Activated gamma-delta T cell treated with anti-CD3 and anti-CD28 coated beads, Interleukin-2, amount 50 U/mL, for 16 hours (primary cell): Measurements from ENCODE around the gene ASIC4.

Source experiments
- DNase-seq: peaks from one replicate; pipeline ENCODE4 v3.0.0-alpha.2; 2020; ENCODE audit warnings: low read depth

ASIC4 gene

GRCh38 chr2:219536425-219536824 is 22.1 kb downstream of the ASIC4 start:
- no peak for DNase-seq

GRCh38 chr2:219536967-219537366 is 22.7 kb downstream of the ASIC4 start:
- no peak for DNase-seq

DNA sequence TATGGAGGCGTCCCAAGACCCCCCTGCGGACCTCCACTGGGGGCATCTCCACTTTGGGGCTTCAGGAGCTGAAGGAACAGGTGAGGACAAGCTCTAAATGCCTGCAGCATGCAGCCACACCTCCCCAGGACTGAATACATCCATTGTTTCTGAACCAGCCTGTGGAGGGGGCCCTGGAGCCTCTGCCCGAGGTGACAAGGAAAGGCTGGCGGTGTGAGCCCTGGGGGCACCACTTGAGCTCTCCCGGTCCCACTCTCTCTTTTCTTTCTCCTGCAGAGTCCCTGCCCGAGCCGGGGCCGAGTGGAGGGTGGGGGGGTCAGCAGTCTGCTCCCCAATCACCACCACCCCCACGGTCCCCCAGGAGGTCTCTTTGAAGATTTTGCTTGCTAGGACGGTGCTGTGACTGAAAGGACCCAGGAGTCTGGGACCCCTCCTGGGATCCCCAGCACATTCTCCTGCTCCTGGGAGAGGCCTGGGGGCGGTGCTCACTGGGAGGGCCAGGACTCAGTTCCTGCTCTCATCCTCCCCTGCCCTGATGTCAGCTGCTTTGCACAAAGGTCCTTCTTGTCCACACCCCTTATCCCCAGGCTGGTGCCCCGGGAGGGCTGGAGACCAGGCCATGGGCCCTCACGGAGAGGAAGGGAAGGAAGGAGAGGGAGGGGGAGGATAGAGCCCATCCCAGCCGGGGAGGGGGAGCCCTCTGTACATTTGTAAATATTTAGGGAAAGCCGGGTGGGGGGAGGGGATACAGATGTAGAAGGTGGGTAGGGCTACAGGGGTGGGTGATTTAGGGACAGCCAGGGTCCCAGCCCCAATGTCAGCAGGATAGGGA is 23.6 kb downstream of the ASIC4 start:
- no peak for DNase-seq

- no peak for DNase-seq
Measured at GRCh38 chr2:219538504-219538951, 24.2 kb downstream of the ASIC4 start.

DNA sequence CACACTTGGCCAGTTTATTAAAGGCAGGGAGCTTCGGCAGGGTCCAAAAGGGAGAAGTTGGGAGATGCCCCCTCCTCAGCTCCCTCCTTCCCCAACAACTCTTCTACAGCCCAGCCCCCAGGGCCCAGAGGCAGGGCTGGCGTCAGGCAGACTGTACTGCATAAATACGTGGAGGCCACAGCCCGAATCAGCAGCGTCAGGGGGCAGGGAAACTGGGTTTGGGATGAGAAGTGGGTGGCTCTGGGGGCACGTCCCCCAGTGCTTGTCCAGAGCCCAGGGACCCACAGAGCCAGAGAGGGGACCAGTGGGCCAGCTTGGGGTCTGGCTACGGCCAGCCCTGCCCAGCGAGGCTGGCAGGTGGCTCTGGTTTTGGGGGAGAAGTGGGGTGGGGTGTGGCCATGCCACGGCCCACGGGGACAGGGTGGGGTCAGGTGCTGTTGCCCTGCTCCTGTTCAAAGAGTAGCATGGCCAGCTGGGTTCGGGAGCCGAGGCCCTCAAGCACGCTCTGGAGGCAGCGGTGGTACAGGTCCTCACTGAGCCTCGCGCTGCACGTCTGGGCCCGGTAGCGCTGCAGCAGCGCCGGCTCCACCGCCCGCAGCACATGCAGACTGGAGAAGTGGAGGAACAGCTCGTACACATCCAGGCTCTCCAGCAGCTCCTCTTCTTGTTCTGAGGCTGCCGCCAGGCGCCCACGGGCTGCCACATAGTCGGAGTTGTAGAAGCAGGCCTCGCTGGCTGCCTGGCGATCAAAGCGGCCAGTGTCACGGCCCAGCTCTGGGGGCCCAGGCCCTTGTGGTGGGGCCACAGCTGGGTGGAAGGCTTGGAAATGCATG is 24.9 kb downstream of the ASIC4 start:
- DNase-seq, result no peak

DNA sequence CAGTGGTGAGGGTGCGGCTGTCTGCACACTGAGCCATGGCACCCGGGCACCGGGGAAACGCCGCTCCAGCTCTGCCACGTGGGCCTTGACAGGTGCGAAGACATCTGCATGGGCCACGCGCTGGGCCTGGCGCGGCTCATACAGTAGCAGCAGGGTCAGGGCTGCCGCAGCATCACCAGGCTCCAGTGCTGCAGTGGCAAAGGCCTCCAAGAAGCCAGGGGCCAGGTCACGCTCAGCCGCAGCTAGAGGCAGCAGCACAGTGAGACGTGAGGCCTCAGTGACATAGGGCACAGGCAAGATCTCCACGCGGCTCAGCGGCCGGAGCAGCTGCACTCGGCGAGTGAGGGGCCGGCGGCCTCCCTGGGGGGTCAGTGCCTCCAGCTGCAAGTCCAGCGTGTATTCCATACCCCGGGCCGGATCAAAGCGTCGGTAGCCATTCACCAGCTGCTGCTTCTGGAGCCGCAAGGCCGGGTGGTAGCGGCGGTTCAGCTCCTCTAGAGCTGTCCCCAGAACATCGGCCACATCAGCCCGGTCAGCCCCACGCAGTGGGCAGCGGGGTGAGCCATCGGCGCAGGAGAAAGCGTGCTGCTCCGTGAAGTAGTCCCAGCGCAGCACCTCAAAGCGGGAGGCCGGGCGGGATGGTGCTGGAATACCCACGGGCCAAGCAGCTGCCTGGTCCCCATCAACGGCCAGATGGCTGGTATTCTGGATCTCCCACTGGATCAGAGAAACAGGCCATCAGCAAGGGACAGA is 25.8 kb downstream of the ASIC4 start:
- no peak for DNase-seq

DNA sequence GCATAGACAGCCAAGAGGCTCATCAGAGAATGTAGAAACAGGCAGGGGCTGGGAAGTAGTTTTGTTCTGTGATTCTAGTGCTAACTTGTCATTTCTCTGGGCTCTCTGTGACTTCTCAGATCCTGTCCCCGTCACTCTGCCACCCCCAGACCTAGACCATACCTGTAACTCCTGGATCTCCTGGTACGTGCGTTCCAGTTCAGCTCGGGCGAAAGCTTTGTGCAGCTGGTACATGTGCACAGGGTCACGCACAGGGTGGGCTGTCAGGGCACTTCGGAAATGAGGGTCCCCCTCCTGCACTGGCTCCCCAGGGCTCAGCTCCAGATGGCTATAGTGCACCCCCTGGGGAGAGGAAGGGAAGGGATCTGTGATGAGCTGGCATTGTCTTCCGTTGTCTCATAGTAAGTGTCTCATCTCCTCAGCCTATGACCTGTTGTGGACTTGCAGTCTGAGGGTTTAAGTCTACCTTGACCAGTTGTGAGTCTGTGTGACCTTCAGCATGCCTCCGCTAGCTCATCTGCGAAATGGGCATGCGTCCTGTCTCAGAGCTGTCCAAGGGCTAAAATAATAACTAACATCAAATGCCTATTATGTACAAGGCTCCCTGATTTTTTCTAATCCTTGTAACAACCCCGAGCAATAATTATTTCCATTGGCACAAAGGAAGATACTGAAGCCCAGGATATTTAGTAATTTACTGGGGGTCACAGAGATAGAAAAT is 26.7 kb downstream of the ASIC4 start:
- DNase-seq, result no peak

DNA sequence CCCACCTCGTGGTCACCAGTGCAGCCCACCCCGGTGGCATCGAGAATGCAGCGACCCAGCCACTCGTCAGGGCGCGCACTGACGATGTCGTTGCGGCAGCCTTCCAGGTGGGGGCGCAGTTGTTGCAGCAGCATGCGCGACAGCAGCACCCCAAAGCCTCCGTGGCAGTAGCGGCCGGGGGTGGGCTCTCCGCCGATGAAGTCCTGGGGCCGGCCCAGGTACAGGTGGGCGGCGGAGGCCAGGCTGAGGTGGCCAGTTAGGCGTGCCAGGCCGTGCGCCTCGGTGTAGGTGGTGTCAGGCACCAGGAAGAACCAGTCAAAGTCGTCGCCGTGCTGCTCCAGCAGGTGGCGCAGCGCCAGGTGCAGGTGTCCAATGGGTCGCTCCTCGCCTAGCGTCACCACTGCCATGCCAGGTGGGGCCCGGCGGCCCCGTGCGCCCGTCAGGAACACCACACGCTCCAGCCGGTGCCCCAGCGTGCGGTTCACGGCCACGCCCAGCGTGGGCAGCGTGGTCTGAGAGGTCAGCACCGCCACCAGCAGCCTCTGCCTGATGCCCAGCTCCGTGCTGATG is 27.4 kb downstream of the ASIC4 start:
- peak; percentile 74 for DNase-seq

DNA sequence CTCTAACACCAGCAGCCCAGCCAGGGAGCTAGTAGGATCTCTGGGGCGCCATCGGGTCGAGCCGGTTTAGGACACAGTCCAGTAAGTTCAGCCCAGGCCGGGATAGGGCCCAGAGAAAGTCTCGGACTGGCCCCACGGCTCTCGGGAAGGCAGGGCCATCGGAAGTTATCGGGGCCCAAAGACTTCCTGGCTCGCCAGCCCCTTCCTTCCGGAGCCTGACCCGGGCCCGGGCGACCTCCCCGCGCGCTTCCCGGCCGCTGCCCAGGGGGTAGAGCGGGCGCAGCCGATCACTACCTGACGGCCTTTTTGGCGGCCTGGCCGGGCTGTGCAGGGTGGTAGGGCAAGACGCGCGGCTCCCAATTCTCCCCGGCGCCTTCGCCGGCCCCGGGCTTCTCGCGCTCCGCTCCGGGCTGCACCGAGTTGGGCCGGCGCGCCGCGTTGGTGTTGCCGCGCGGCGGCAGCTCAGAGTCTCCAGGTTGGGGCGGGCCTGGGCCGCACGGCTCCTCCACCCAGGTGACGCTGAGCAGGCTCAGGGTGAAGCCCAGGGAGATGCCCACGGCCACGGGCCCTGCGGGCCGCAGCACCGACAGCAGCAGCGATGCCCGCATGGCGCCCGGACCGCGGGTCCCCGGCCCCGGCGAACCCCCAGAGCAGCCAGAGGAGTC is 28.8 kb downstream of the ASIC4 start:
- peak; percentile 3 for DNase-seq

DNA sequence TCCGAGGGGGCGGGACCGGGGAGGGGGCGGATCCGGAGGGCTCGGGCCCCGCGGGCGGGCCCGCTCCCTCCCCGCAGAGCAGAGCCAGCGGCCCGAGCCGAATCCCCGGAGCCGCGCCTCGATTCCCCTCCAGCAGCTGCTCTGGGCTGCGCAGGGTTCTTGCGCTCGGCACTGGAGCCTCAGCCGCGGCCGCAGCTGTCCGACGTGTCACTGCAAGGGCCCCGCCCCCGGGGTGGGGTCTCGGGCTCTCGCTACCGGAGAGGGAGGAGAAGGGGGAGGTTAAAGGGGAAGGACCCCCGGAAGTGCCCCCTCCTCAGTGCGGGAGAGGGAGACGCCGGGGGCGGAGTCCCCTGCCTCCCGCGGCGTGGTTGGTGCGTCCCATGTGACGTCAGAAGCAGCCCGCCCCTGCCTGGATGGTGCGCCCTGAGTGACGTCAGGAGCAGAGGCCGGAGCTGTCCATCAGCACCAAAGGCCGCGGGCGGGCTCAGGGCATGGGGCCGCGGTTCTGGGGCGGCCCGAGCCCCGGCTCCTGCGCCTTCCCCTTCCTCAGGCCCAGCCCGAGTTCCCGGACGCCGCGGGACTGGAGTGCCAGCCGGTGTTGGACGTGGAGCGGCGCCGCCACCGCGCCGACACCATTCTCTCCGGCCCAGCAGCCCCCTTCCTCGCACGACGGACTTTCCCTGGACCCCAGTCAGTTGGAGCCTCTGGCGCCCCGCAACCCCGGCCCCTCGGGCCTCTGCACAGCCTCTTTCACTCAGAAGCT is 29.5 kb downstream of the ASIC4 start, which contains the start of the genes CHPF and TMEM198:
CHPF (minus strand) TSS at position 214 of the 763 bp plus-strand sequence. CDS start 271 bp downstream, outside the sequence.
TMEM198 (plus strand) TSS at position 433 of the 763 bp plus-strand sequence. CDS start 700 bp downstream, outside the sequence.
- peak; percentile 85 for DNase-seq

DNA sequence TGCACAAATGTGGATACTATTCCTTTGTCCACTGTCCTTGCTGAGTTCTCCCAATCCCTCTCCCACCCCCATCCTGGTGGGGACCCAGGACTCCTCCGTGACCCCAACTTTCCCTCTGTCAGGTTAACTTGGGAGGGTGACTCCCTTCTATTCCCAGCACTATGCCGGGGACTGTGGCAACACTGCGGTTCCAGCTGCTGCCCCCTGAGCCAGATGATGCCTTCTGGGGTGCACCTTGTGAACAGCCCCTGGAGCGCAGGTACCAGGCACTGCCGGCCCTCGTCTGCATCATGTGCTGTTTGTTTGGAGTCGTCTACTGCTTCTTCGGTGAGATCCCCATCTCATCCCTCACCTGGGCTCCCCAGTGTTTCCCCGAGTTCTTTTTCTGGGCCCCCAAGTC is 30.3 kb downstream of the ASIC4 start:
- no peak for DNase-seq

GRCh38 chr2:219545295-219545942 is 31.1 kb downstream of the ASIC4 start:
- no peak for DNase-seq

GRCh38 chr2:219545943-219546352 is 31.7 kb downstream of the ASIC4 start:
- DNase-seq, result no peak

- DNase-seq, result no peak
Measured at GRCh38 chr2:219547621-219548020, 33.3 kb downstream of the ASIC4 start.

DNA sequence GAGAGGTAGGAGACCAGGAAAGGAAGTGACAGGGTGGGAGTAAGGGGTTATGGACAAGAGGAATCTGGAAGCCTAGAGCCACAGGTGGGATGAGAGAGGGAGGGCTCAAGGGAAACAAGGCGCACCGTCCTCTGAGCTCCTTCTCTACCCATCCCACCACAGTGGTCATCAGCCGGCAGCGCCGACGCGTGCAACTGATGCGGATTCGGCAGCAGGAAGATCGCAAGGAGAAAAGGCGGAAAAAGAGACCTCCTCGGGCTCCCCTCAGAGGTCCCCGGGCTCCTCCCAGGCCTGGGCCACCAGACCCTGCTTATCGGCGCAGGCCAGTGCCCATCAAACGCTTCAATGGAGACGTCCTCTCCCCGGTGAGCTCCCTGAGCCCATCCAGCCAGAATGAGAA is 34.7 kb downstream of the ASIC4 start:
- no peak for DNase-seq

DNA sequence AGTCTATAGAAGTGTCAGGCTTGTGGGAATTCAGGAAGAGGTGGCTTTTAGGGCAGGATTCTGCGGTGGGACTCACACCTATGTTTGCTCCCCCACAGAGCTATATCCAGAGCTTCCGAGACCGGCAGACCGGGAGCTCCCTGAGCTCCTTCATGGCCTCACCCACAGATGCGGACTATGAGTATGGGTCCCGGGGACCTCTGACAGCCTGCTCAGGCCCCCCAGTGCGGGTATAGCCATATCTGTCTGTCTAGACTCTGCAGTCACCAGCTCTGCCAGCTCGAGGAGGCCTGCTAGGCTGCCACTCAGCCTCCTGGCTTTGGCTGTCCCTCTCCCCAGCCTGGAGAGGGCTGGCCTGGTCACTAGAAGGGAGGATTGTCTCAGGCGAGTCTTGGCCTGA is 35.3 kb downstream of the ASIC4 start:
- no peak for DNase-seq

DNA sequence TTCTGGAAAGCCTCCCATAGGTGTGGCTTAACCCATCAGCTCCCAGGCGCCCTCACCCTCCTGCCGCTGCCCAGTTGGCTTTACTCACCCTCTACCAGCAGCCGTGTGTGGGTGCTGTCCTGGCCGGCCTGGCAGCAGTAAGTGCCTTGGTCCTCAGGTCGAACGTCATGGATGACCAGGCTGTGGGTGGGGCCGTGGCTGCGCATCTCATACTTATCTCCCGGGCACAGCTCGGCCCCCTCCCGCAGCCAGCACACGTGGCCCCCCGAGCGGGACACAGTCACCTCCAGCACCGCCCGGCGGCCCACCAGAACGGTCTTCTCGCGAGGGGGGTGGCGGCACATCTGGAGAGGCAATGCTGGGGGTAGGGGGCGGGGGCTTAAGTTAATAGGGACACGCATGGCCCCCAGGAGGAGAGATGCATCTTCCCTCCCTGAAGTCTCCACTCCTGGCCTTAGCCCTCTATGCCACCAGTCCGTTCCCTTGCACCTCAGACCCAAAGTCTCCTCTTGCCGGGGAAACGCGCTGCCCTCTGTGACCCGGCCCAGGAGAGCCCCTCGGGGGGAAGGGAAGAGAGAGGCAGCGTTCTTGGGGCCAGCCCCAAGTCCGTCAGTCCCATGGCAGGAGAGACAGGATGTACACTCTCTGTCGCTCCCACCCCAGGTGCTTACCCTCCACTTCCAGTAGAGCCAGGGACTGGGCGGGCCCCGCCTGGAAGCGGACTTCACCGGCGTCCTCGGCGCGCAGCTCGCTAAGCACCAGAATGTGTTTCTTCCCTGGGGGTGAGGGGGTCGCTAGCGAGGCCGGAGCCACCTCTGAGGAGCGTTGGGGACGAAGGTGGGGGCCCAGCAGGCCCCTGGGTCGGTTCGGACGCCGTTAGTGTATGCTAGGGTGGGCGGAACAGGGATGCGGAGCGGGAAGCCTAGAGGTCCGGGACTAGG is 37.4 kb downstream of the ASIC4 start:
- DNase-seq, result no peak
